MCF 10A (cell line): Measurements from ENCODE around the gene ADAMTS14. TPM values are rescaled to one million over a fixed set of nuclear protein-coding genes. Genes with fewer than 3 reads are reported as not detected.

Source experiments
- BruUV-seq: library from RNA; stranded (reverse); fragments of 400-500 nt; replicated peaks from 2 replicates; lab custom pipeline; 2021; lab: Mats Ljungman, UMichigan
- CTCF ChIA-PET: fragments of 300-600 bp; sonication (Branson Sonifier 250); formaldehyde crosslinking; extraction: SDS; loops from one replicate; lab custom pipeline; 2021; ENCODE audit warnings: antibody characterized with exemption, inconsistent platforms; lab: Yijun Ruan, JAX
- POLR2A ChIA-PET: fragments of 300-600, 350-650 bp; sonication (Branson Sonifier 250); formaldehyde crosslinking; extraction: SDS; loops from one replicate; lab custom pipeline; 2020; ENCODE audit warnings: antibody characterized with exemption, inconsistent platforms; lab: Yijun Ruan, JAX
- DNase-seq: peaks from one replicate; pipeline ENCODE4 v3.0.0-alpha.2; 2018; ENCODE audit not compliant: unreplicated experiment
- H3K27ac Mint-ChIP-seq: one replicate; pipeline ENCODE4 v1.8.0; 2022; ENCODE audit warnings: mild to moderate bottlenecking, low read depth, mixed read lengths; ENCODE audit not compliant: unreplicated experiment
- H3K27me3 Mint-ChIP-seq: one replicate; pipeline ENCODE4 v1.8.0; 2022; ENCODE audit warnings: mixed read lengths; ENCODE audit not compliant: insufficient read depth, unreplicated experiment
- H3K36me3 Mint-ChIP-seq: one replicate; pipeline ENCODE4 v1.8.0; 2022; ENCODE audit warnings: mild to moderate bottlenecking, moderate library complexity, mixed read lengths; ENCODE audit not compliant: insufficient read depth, unreplicated experiment
- H3K4me1 Mint-ChIP-seq: one replicate; pipeline ENCODE4 v1.8.0; 2022; ENCODE audit warnings: mixed read lengths; ENCODE audit not compliant: insufficient read depth, unreplicated experiment
- H3K4me3 Mint-ChIP-seq: one replicate; pipeline ENCODE4 v1.8.0; 2022; ENCODE audit warnings: mild to moderate bottlenecking, moderate library complexity, mixed read lengths; ENCODE audit not compliant: unreplicated experiment
- H3K9me3 Mint-ChIP-seq: one replicate; pipeline ENCODE4 v1.8.0; 2022; ENCODE audit warnings: mixed read lengths; ENCODE audit not compliant: unreplicated experiment
- CTCF ChIP-seq: fragments of 200-600 bp; IDR thresholded peaks from one replicate; pipeline ENCODE4 v1.8.0; 2022; ENCODE audit warnings: antibody characterized with exemption, mild to moderate bottlenecking; ENCODE audit not compliant: unreplicated experiment
- intact Hi-C: fragments of 100-400 bp; cut with micrococcal nuclease; formaldehyde crosslinking; loops from 2 replicates; pipeline ENCODE4 v1.14.1; 2022
- total RNA-seq: library from RNA; stranded (reverse); gene quantifications from 2 replicates; pipeline ENCODE4 v1.2.3, GENCODE V29; 2022

Gene ADAMTS14
- total RNA-seq, 1 experiment from 2014 or later = not detected

- Mint-ChIP-seq H3K4me3 (peak overlapping the region; percentile 50), H3K27me3 (peaks cover 28% of the 10 kb centered on the region), H3K9me3 (no peaks in the 10 kb centered on the region), H3K4me1 (peaks cover 28% of the 10 kb centered on the region), H3K36me3 (peaks cover 6% of the 10 kb centered on the region), H3K27ac (peak overlapping the region; percentile 44)
- no peak for TF ChIP-seq CTCF
- no TSS peak for BruUV-seq
- ChIA-PET CTCF (interaction anchor here (0.6 to 1.6 kb wide), 2 partner anchors 10 to 51 kb away, joined by 3 to 5 read pairs; no protein-coding TSS in a partner anchor), POLR2A (interaction anchor here (0.8 to 1.2 kb wide), 3 partner anchors 9 to 143 kb away, joined by 3 to 4 read pairs (median 3); no protein-coding TSS in a partner anchor)
- intact Hi-C loops = loop anchor here (1.0 to 10.0 kb wide), 5 partner anchors 17 to 114 kb away; no protein-coding TSS in a partner anchor
- DNase-seq = peak; percentile 64
Measured at GRCh38 chr10:70673043-70673928, 980 bp downstream of the ADAMTS14 start.

GRCh38 chr10:70673929-70674559, 1.7 kb downstream of the ADAMTS14 start:
- TF ChIP-seq CTCF = no peak
- CTCF ChIA-PET = interaction anchor here (0.7 to 1.6 kb wide), 2 partner anchors 10 to 25 kb away, joined by 3 to 5 read pairs; no protein-coding TSS in a partner anchor
- Mint-ChIP-seq H3K36me3 (no peaks in the 10 kb centered on the region), H3K4me1 (peaks cover 21% of the 10 kb centered on the region), H3K27me3 (peaks cover 26% of the 10 kb centered on the region), H3K4me3 (peak overlapping the region; percentile 50), H3K27ac (peak overlapping the region; percentile 44), H3K9me3 (no peaks in the 10 kb centered on the region)
- no peak for DNase-seq
- BruUV-seq = no TSS peak
- intact Hi-C loops = loop anchor here (1.0 to 10.0 kb wide), 5 partner anchors 18 to 115 kb away; no protein-coding TSS in a partner anchor
- POLR2A ChIA-PET = interaction anchor here (0.7 to 1.2 kb wide), 4 partner anchors 10 to 142 kb away, joined by 3 to 4 read pairs (median 3); no protein-coding TSS in a partner anchor

- BruUV-seq = no TSS peak
- DNase-seq = no peak
- ChIA-PET CTCF (interaction anchor here (0.7 to 1.6 kb wide), 3 partner anchors 11 to 116 kb away, joined by 3 to 6 read pairs (median 5); no protein-coding TSS in a partner anchor), POLR2A (interaction anchor here (0.6 to 1.2 kb wide), 4 partner anchors 22 to 1233 kb away, joined by 3 to 4 read pairs (median 3); no protein-coding TSS in a partner anchor)
- Mint-ChIP-seq H3K9me3 (no peaks in the 10 kb centered on the region), H3K36me3 (no peaks in the 10 kb centered on the region), H3K4me1 (peaks cover 21% of the 10 kb centered on the region), H3K27me3 (peaks cover 26% of the 10 kb centered on the region), H3K4me3 (no peak overlapping the region), H3K27ac (no peak overlapping the region)
- TF ChIP-seq CTCF = no peak
- intact Hi-C loops = loop anchor here (5.0 to 10.0 kb wide), 3 partner anchors 50 to 82 kb away; no protein-coding TSS in a partner anchor
Measured at GRCh38 chr10:70674560-70675495, 2.5 kb downstream of the ADAMTS14 start.
